Activated CD4-positive, alpha-beta T cell treated with anti-CD3 and anti-CD28 coated beads, Interleukin-2, Interleukin-4, amounts not matched to agents 100 ng/mL and 50 ng/mL, durations not matched to agents 16 hours and 8 hours (primary cell): ENCODE measurements around the gene CFAP410.

Source experiments
- DNase-seq: peaks from one replicate; pipeline ENCODE4 v3.0.0-alpha.2; 2020; ENCODE audit warnings: low spot score

CFAP410 gene

DNA sequence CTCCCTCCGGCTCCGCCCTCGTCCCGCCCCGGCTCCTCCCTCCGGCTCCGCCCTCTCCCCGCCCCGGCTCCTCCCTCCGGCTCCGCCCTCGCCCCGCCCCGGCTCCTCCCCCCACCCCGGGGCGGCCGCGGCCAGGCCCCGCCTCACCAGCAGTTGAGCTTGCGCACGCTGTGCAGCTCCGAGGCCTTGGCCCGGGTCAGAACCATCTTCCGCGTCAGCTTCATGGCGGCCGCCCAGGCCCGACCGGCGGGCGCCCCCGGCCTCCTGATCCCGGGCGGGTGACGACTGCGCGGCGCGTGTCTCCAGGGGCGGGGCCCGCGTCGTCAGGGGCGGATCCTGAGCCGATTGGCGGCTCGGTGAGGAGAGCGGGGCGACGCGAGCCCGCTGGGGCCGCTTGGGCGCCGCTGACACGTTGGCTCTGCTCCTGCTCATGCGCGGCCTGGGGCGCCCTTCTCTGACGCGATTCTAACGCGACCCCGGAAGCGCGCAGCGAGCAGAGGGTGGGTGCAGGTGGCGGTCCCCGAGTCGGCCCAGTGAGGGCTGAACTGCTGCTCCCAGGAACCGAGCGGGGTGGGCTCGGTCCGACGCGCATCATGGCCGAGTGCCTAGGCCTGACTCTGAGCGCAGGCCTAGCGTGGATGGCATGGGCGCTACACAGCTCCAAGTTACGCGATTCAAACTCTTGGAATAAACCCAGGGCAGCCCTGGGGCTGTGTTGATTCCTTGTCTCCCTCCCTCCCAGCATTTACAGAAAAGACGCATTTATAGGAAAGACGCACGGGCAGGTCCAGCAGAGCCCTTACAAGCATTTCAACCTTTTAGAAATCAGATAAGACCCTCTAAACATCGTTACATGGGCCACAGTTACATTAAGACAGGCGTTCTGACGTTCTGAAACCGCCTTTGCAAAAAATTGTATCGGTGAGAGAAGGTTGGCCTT is at the start of gene CFAP410:
Gene CFAP410, minus strand, starts transcription at position 420 of the 940 bp plus-strand sequence. Its CDS starts 196 bp downstream, at position 224.
- DNase-seq, result peak; percentile 93

DNA sequence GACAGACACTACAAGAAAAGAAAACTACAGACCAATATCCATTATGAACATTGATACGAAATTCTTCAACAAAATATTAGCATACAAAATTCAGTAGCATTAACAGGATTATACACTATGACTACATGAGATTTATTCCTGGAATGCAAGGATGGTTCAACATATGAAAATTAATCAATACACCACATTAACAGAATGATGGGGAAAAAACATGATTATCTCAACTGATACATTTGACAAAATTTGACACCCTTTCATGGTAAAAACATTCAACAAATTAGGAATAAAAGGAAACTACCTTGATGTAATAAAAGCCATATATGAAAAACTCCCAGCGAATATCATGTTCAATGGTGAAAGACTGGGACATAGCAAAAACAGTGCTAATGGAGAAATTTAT is 45.8 kb upstream of the CFAP410 start:
- no peak for DNase-seq

DNA sequence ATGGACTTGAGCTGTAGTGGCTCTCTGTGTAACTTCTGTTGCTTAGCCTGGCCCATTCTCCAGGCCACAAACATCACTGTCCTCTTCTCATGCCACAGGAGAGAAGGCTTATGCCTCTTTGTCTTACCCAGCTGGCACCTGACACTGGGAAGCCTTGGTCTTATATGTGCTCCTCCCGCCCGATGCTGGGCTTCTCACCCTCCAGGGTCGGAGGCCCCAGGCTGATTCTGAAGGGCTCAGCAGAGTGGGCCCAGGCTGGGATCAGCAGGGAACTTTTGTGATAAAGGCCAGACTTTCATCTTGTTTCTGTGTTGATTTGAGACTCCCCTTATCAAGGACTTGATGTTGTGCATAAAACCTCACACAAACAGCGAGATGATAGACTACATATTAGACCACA is 44.0 kb upstream of the CFAP410 start:
- DNase-seq, result no peak

DNA sequence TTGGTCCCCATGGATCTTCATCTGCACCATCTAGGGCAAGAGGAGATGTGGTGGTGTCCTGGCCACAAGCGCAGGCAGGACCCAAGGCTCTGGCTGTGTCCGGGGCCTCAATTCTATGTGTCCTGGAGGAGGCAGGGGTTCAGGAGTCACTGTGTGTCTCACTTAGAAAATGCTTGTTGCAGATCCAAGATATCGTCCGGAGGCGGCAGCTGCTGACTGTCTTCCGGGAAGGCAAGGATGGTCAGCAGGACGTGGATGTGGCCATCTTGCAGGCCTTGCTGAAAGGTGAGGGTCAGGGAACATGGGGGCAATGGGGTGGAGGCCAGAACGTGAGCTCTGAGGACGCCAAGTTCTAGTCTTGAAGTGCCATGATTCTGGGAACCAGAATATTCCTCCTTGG is 43.3 kb upstream of the CFAP410 start:
- DNase-seq, result no peak

DNA sequence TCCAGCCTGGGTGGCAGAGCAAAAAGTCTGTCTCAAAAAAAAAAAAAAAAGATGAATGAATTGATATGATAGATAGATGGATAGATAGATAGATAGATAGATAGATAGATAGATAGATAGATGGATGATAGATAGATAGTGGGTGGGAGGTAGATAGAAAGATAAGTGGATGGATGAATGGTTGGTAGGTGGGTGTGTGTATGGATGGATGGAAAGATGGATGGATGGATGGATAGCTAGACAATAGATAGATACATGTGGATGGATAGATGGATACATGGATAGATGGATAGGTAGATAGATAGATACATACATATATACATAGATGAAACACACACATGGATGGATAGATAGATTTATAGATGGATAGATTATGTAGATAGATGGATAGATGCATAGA is 42.7 kb upstream of the CFAP410 start:
- no peak for DNase-seq

DNA sequence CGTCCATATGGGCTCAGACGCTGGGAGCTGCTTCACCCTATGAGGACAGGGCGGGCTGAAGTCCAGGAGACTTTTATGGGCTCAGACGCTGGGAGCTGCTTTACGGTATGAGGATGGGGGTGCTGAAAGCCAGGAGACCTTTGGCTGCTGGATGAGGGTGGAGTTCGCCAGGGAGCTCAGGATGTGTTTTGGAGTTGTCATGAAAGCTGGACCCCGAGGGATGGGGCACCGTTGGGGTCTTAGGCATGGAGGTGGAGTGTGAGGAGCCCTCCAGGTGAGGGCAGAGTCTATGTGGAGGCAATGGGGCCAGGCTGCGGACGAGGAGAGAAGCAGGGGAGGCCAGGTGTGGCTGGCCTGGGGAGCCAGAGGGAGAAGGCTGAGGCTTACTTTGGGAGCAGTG is 41.7 kb upstream of the CFAP410 start:
- DNase-seq, result no peak

DNA sequence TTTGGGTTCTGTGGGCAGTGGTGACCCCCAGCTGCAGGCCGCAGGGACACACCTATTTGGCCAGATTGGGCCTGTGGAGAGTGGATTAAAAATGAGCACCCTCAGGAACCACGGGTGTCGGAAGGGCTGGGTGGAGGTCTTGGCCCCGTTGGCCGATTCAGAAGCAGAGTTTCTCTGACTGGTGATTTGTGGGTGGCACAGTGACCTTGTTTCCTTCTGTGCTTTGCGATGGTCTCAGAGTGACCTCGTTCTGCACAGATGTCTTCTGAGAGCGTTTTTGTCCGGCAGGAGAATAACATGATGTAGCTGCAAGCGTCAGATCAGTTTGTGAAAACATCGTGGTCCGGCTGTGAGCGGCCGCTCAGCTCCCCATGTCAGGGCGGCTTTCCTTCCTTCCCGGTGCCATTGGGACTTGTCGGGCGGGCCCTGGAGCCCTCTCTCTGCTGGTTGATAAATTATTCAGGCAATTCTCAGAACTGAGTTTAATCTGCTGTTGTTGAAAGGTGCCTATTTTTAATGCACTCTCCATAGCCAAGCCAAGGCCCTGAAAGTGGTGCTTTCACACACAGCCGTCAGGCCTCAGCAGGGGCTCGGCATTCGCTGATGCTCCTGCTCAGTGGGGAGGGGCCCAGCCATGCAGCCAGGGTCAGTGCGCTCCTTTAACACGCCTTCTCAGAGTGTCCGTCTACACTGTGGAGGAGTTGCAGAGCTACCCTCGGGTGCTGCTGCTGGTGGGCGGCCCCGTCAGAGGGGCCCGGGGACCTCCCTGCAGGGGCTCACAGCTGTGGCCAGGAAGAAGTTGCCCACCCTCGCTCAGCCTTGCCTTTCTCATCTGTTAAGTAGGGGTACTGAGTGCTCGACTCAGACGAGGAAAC is 41.0 kb upstream of the CFAP410 start:
- DNase-seq, result no peak

DNA sequence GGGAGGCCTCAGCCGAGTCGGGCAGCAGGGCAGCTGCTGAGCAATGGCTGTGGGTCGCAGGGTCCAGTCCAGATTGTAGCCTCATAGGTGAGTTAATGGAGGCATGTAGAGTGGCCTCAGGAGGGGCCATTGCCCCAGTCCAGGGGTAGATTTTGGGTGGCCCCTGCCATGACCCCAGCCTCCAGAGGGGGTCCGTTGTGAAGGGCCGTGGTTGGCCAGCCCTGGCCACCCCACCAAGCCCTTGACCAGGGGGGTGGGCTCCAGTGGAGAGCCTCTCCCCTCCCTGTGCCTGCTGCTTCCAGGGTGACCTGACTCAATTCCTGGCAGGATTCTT is 40.3 kb upstream of the CFAP410 start:
- no peak for DNase-seq

DNA sequence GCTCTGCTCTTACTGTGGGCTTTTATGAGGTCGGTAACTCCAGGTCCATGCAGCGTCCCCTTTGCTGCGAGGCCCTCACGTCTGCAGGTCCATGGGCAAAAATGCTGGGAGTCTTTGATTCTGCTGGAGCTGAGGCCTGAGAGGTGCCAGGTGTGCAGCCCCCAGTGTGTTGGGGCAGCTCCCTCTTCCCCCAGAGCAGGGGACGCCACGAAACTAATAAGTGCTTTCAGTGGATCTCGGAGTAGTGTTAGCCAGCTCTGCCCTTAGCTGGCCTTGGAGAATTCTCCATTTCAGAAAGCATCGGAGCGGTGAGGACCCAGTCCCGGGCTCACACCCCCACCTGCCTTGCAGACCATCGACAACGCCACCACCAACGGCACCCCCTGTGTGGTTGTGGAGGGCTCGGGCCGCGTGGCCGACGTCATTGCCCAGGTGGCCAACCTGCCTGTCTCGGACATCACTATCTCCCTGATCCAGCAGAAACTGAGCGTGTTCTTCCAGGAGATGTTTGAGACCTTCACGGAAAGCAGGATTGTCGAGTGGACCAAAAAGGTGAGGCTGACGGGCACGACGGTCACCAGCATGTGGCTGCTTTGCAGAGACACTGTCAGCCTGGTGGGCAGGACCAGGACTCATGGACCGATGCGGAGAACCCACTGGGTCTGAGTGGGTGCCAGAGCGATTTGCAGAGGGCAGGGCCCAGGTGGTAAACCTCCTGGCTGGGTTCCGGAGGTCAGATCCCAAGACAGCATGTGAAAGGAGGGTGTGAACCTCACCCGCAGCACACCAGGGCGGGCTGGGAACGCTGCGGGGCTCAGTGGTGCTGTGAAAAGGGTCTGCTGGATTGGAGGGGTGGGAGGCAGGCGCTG is 39.7 kb upstream of the CFAP410 start:
- DNase-seq, result no peak

DNA sequence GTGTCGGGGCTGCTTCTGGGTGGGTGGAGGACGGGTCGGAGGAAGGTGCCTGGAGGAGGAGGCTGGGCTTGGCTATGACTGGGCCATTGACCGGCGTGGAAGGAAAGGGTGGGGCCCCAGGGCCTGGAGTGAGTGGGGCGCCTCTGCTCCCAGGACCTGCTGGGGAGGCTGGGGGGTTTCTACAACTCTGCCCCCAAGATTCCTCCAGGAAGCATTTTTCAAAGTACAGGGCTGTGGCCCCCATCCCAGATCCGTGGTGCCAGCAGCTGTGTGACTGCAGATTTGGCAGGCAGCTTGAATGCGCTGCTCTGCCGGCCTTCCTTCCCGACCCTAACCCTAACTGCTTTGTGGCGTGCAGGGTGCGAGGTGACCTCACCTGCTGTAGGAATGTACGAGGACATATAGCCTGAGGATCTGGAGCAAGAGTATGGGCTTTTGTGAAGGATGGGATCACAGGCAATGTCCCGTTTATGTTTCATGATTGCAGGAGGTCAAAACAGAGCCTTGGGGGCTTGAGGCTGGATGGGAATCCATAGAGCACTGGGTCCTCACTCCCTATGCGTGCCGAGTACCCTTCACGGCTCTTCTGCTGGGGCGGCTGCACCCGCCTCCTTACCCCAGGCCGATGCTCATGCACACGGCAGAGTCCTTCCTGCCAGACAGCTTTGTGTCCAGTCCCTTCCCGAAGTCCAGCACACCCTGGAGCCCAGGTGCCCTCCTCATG is 38.9 kb upstream of the CFAP410 start:
- DNase-seq, result no peak

DNA sequence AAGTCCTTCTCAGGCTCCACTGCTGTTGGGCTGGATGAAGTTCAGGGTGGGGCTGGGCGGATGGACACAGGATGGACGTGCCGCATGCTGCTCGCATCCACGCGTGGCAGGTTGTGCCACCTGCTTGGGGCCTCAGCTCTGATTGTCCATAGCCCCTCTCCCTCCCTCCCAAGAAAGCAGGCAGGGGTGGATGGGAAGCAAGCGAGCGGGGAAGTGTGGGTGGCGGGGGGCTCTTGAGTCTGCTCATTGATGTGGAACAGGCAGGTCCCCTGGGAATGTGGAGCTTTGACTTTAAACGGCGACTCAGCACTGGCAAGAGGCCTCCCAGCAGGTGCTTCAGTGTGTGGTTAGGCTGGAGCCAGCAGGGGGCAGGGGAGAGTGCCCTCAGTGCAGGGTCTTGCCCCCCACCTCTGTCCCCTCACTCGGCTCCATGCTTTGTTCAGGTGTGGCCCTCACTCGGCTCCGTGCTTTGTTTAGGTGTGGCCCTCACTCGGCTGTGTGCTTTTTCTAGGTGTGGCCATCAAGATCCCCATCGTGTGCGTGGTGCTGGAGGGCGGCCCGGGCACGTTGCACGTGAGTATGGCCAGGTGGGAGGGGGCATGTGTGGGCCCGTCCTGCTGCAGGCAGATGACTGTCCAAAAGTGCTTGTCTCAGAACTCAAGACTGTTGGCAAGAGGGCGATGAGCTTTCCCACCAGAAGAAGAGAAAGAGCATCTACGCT is 38.2 kb upstream of the CFAP410 start:
- DNase-seq, result no peak

DNA sequence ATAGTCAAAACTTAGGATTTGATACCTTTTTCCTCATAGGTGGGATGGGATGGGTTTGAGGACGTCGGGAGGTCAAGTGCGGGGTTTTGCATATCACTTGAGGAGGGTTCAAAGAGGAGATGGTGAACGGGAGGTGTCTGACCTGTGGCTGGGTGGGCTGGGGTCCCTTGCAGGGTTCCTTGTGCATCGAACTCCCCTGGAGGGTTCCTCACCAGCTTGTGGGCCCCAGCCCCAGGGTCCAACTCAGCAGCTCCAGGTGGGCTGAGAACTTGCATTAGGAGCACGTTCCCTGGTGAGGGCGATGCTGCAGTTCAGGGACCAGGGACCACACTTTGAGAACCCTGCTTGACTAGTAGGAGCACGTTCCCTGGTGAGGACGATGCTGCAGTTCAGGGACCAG is 37.4 kb upstream of the CFAP410 start:
- no peak for DNase-seq

DNA sequence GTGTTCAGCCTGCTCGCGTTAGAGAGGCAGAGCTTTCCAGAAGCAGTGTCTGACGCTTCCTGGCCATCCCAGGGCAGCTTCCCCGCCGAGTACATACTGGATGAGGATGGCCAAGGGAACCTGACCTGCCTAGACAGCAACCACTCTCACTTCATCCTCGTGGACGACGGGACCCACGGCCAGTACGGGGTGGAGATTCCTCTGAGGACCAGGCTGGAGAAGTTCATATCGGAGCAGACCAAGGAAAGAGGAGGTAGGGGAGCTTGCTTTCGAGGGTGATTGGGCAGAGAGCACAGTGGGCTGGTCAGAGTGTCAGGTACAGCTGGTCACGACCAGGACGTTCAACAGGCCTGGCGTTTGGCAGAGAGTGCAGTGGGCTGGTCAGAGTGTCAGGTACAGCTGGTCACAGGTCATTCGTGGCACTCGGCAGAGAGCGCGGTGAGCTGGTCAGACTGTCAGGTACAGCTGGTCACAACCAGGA is 36.6 kb upstream of the CFAP410 start:
- no peak for DNase-seq

DNA sequence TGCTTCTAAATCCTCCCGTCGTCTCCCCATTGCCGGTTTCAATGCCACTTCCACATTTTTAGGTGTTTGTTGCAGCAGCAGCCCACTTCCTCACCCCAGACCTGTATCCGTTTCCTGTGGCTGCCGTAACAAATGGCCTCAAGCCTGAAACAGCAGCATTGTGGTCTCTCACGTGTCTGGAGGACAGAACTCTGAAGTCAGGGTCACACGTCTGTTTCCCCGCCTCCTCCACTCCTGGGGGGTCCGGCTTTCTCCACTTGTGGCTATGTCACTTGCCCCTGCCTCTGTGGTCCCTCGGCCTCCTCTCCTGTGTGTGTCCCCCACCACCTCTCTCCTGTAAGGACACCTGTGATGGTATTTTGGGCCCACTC is 36.1 kb upstream of the CFAP410 start:
- DNase-seq, result peak; percentile 22

DNA sequence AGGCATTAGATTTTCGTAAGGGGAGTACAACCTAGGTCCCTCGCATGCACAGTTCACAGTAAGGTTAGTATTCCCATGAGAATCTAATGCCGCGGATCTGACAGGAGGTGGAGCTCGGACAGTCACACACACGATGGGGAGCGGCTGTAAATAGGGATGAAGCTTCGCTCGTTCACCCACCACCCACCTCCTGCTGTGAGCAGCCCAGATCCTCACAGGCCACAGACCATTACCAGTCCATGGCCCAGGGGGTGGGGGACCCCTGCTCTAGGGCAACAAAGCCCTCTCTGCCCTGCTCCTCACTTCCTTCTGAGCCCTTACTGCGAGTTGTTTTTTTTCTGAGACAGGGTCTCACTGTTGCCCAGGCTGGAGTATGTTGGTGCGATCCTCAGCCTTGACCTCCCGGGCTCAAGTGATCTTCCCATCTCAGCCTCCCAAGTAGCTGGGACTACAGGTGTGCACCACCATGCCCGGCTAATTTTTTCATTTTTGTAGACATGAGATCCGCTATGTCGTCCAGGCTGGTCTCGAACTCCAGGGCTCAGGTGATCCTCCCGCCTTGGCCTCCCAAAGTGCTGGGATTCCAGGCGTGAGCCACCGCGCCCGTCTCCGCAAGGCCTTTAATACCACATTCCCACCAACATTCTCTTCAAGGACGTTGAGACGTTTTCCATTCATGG is 35.6 kb upstream of the CFAP410 start:
- DNase-seq, result no peak

DNA sequence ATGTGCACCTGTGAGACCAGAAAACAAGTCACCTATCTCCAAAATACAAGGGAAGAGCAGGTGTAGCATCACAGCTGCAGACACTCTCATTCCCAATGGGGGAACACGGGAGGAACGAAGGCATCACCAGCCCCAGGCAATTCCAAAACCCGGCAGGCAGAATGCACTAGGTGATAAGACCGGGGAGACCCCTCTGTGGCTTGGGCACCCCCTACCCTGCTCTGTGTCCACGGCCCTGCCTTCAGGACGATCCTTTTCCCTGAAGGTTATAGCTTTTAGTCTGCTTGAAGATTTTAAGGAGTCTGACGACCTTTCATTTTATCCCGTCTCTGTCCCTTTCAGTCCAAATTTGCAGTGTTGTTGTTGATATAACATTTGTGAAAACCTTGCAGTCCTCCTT is 33.4 kb upstream of the CFAP410 start:
- DNase-seq, result no peak

DNA sequence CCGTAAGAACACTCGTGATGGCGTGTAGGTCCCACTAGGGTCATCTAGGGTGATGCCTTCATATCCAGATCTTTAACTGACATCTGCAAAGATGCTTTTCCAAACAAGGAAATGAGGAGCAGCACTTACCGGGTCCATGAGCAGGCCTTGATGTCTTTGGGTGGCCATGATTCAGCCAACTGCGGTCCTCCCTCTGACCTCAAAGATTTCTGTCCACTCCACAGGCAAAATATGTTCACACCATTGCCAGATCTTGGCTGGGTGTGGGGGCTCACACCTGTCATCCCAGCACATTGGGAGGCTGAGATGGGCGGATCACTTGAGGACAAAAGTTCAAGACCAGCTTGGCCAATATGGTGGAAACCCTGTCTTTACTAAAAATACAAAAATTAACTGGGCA is 32.4 kb upstream of the CFAP410 start:
- no peak for DNase-seq

DNA sequence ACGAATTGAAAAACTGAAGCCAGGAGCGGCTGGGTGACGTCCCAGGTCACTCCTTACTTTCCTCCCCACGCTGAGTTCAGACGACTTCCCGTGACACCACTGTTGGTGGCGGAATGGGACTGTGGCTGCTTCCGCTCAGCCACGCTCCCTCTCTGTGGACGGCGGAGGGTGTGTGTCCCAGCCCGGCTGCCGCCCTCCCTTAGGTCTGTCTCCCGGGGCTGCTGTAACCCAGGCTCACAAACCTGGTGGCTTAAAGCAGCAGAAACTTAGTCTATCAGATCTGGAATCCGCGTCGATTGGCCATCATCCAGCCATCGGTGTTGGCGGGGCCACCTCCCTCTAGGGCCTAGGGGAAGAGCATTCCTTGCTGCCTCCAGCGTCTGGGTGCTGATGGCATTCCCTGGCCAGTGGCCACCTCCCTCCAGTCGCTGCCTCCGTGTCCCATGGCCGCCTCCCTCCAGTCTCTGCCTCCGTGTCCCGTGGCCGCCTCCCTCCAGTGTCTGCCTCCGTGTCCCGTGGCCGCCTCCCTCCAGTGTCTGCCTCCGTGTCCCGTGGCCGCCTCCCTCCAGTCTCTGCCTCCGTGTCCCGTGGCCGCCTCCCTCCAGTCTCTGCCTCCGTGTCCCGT is 31.7 kb upstream of the CFAP410 start:
- DNase-seq, result no peak

DNA sequence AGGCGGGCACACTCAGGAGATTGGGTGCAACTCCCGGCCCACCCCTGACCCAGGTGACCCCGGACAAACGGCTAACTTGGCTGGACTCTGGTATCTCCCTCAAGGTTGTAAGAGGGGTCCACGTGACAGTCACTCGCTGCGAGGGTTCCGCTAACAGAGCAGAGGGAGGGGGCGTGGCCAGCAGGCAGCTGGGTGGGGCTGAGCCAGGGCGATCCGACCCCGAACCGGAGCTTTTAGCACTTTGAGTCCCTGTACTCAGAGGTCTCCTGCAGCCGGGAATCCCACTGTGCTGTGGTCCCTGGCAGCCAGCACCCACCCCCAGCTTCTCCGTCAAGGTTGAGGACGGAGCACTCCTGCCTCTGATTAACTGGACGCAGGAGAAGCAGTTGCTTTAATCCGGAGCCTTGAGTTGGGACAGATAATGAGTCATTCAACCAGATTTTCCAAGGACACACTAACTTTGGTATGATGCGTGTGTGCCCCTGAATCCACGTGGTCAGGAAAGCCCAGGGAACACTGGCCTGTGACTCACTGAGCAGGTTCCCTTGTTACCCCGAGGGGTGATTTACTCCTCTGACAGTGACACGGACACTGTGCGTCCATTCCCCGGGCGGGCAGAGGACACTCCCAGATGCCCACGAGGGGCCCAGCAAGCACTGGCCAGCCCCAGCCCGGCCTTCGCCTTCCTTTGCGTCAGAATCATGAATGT is 31.0 kb upstream of the CFAP410 start:
- no peak for DNase-seq
